Brain microvascular endothelial cell (primary cell): ENCODE measurements around the gene BUD23.

ENCODE experiments used
- DNase-seq: peaks from one replicate; pipeline ENCODE4 v3.0.0-alpha.2; 2020
- H3K27ac ChIP-seq: fragments of 250-450 bp; sonication (Bioruptor Pico); 2 replicates; pipeline ENCODE4 v1.5.1; 2020; ENCODE audit warnings: mild to moderate bottlenecking, moderate library complexity
- H3K27me3 ChIP-seq: fragments of 250-450 bp; sonication (Bioruptor Pico); replicated peaks from 2 replicates; pipeline ENCODE4 v1.5.1; 2020; ENCODE audit warnings: mild to moderate bottlenecking
- H3K36me3 ChIP-seq: fragments of 250-450 bp; sonication (Bioruptor Pico); replicated peaks from 2 replicates; pipeline ENCODE4 v1.5.1; 2020; ENCODE audit warnings: mild to moderate bottlenecking
- H3K4me3 ChIP-seq: 2 replicates; pipeline ENCODE4 v1.5.1; 2011; ENCODE audit warnings: low read depth, mild to moderate bottlenecking, control low read depth, low read length, moderate library complexity
- CTCF ChIP-seq: IDR thresholded peaks from 2 replicates; pipeline ENCODE4 v1.5.1; 2011; ENCODE audit warnings: low read depth, mild to moderate bottlenecking, moderate library complexity, low read length, control low read depth, inconsistent platforms; ENCODE audit errors: missing control alignments
- in situ Hi-C: cut with HindIII; loops from 2 replicates; pipeline ENCODE4 v1.10.0; 2017; ENCODE audit warnings: low sequenced_read_pairs, low pct_ligation_motif_present

The BUD23 gene

DNA sequence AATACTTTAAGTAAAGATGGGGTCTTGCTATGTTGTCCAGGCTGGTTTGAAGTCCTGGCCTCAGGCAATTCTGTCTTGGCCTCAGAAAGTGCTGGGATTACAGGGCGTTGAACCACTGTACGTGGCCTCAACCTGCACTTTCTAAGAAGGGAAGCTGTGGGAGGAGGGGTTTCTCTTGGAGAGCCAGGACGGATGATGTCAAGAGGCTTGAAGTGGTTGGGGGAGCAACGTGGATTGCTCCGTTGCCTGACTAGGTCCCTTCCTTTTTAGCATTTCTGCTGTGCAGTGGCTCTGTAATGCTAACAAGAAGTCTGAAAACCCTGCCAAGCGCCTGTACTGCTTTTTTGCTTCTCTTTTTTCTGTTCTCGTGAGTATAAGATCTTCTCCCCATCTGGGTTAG lies 7.2 kb downstream of the BUD23 start:
- Histone ChIP-seq H3K27me3 (no peaks in the 10 kb centered on the region), H3K27ac (no peak overlapping the region), H3K36me3 (peaks cover 53% of the 10 kb centered on the region), H3K4me3 (no peak overlapping the region)
- in situ Hi-C loops = no loop called here
- no peak for DNase-seq
- no peak for TF ChIP-seq CTCF

DNA sequence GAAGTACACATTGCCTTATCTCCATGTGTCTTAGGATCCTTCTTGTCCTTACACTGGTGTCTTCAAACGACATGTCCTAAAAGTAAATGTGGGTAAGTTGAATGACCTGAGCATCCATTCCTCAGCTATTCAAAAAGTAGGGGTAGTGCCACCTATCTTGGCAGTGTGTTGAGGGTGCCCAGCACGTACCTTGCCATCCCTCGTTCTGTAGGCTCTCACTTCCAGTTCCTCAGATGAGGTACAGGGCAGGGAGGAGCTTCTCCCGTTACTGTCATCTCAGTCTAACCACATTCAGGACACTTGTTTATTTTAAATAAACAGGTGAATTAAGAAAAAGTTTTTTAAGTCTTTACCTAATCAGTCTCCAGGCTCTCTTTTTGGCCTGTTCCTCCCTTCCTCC lies 13.0 kb downstream of the BUD23 start:
- Histone ChIP-seq H3K36me3 (peaks cover 55% of the 10 kb centered on the region), H3K27me3 (no peaks in the 10 kb centered on the region), H3K4me3 (no peak overlapping the region), H3K27ac (no peak overlapping the region)
- no peak for TF ChIP-seq CTCF
- DNase-seq = no peak
- in situ Hi-C loops = no loop called here

DNA sequence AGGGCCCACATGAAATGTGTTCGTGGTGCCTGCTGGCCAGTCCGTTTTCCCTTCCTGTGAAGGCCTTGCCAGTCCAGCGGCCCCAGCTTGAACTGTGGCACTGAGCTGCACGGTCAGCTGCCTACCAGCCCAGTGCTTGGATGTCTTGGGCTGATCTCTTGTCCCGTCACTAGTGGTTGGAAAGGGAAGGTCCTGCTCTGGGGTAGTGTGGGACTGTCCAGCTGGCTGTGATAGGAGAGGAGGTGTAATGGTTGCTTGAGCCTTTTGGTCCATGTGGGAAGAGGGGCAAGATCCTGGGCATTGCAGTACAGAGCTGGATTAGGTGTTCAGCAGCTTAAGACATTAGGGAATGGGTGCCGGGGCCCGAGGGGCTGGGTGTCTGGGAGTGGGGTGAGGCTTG lies 15.0 kb downstream of the BUD23 start:
- Histone ChIP-seq H3K27ac (no peak overlapping the region), H3K27me3 (no peaks in the 10 kb centered on the region), H3K4me3 (no peak overlapping the region), H3K36me3 (peaks cover 67% of the 10 kb centered on the region)
- in situ Hi-C loops = no loop called here
- no peak for TF ChIP-seq CTCF
- DNase-seq = no peak

GRCh38 chr7:73699370-73700068 lies 16.1 kb downstream of the BUD23 start:
- in situ Hi-C loops = no loop called here
- Histone ChIP-seq H3K36me3 (peaks cover 67% of the 10 kb centered on the region), H3K4me3 (no peak overlapping the region), H3K27me3 (no peaks in the 10 kb centered on the region), H3K27ac (no peak overlapping the region)
- no peak for DNase-seq
- TF ChIP-seq CTCF = no peak

GRCh38 chr7:73700069-73700423 lies 16.6 kb downstream of the BUD23 start:
- DNase-seq = no peak
- no peak overlapping the region for H3K27ac ChIP-seq
- H3K36me3 ChIP-seq = peaks cover 69% of the 10 kb centered on the region
- H3K27me3 ChIP-seq = no peaks in the 10 kb centered on the region
- in situ Hi-C loops = no loop called here
- H3K4me3 ChIP-seq = no peak overlapping the region
- TF ChIP-seq CTCF = no peak

DNA sequence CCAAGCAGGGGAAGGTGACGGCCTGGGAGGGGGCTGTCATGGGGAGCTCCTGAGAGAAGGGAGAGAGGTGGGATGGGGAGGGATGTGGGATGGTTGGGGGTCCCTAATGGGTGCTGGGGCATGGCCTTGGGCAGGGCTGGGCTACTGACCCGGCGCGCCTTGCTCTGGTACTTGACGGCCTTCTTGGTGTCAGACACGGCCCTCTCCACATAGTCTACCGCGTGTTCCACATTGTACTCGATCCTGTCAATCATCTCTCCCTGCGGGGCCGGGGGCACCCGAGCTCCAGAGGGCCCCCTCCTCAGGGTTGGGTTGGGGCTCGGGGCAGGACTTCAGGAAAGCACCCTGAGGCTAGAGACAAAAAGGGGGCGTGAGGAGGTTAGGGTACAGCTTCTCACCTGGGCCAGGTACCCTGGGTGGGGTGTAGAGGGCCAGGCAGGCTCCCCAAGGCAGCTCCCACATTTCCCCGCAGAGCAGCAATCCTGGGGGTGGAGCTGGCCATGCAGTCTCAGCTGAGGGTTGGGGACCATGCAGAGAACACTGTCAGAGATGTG lies 17.3 kb downstream of the BUD23 start:
- DNase-seq = no peak
- TF ChIP-seq CTCF = no peak
- in situ Hi-C loops = no loop called here
- Histone ChIP-seq H3K27ac (no peak overlapping the region), H3K36me3 (peaks cover 75% of the 10 kb centered on the region), H3K27me3 (no peaks in the 10 kb centered on the region), H3K4me3 (no peak overlapping the region)
